PC-3 (cell line): ENCODE data around the gene C1QTNF12. TPM values are rescaled to one million over a fixed set of nuclear protein-coding genes. Genes with fewer than 3 reads are reported as not detected.

Experiments used
- ATAC-seq: fragments of 200-7000 bp; cut with Tn5 transposase; 2 replicates; pipeline ENCODE4 v1.9.1; 2020; ENCODE audit warnings: mild to moderate bottlenecking, moderate library complexity
- BruUV-seq: library from RNA; stranded (reverse); fragments of 400-500 nt; replicated peaks from 2 replicates; lab custom pipeline; 2021; lab: Mats Ljungman, UMichigan
- CTCF ChIA-PET: fragments of 300-600 bp; sonication (Branson Sonifier 250); formaldehyde crosslinking; loops from one replicate; lab custom pipeline; 2022; ENCODE audit warnings: antibody characterized with exemption; lab: Charles Lee
- POLR2A ChIA-PET: fragments of 300-600 bp; sonication (Branson Sonifier 250); formaldehyde crosslinking; loops from one replicate; lab custom pipeline; 2022; ENCODE audit warnings: antibody characterized with exemption; ENCODE audit not compliant: unreplicated experiment; lab: Charles Lee
- DNase-seq: peaks from one replicate; pipeline ENCODE4 v3.0.0-alpha.2; 2015
- H2AFZ ChIP-seq: fragments of 300-600 bp; sonication (generic); 2 replicates; pipeline ENCODE4 v1.6.0; 2016; ENCODE audit warnings: antibody characterized with exemption, low read length
- H3F3A ChIP-seq: fragments of 300-600 bp; sonication (generic); one replicate; pipeline ENCODE4 v1.6.0; 2017; ENCODE audit warnings: antibody characterized with exemption, low read length, control low read depth, mild to moderate bottlenecking; ENCODE audit not compliant: unreplicated experiment
- H3K27ac ChIP-seq: fragments of 300-600 bp; sonication (generic); 2 replicates; pipeline ENCODE4 v1.5.1; 2016; ENCODE audit warnings: mild to moderate bottlenecking, low read length
- H3K27me3 ChIP-seq: fragments of 300-600 bp; sonication (generic); 2 replicates; pipeline ENCODE4 v1.6.1; 2016; ENCODE audit warnings: low read length, mixed read lengths
- H3K36me3 ChIP-seq: fragments of 300-600 bp; sonication (generic); 2 replicates; pipeline ENCODE4 v1.6.1; 2016; ENCODE audit warnings: low read depth, mixed run types, low read length, mixed read lengths
- H3K4me1 ChIP-seq: fragments of 300-600 bp; sonication (generic); 2 replicates; pipeline ENCODE4 v1.5.1; 2016; ENCODE audit warnings: low read length; ENCODE audit not compliant: insufficient read depth
- H3K4me2 ChIP-seq: fragments of 300-600 bp; sonication (generic); 2 replicates; pipeline ENCODE4 v1.6.0; 2016; ENCODE audit warnings: low read length
- H3K4me3 ChIP-seq: fragments of 300-600 bp; sonication (generic); 2 replicates; pipeline ENCODE4 v1.5.1; 2016; ENCODE audit warnings: mild to moderate bottlenecking, low read length, mixed read lengths
- H3K79me2 ChIP-seq: fragments of 300-600 bp; sonication (generic); 2 replicates; pipeline ENCODE4 v1.6.1; 2017; ENCODE audit warnings: low read length, mixed read lengths
- H3K9ac ChIP-seq: fragments of 300-600 bp; sonication (generic); 2 replicates; pipeline ENCODE4 v1.6.0; 2016; ENCODE audit warnings: mild to moderate bottlenecking, low read length
- H3K9me2 ChIP-seq: fragments of 300-600 bp; sonication (generic); replicated peaks from 2 replicates; pipeline ENCODE4 v1.6.1; 2016; ENCODE audit warnings: mixed run types, low read length, mixed read lengths
- H3K9me3 ChIP-seq: fragments of 300-600 bp; sonication (generic); 2 replicates; pipeline ENCODE4 v1.6.1; 2016; ENCODE audit warnings: low read length, mixed read lengths
- H4K20me1 ChIP-seq: fragments of 300-600 bp; sonication (generic); 2 replicates; pipeline ENCODE4 v1.6.1; 2016; ENCODE audit warnings: low read length, mixed read lengths
- CTCF ChIP-seq: fragments of 300-600 bp; sonication (generic); conservative IDR thresholded peaks from 2 replicates; pipeline ENCODE4 v1.5.1; 2017; ENCODE audit warnings: antibody characterized with exemption, low read depth, mild to moderate bottlenecking, low read length
- EZH2 ChIP-seq: fragments of 300-600 bp; sonication (generic); IDR thresholded peaks from one replicate; pipeline ENCODE4 v1.6.1; 2017; ENCODE audit warnings: antibody characterized with exemption, mild to moderate bottlenecking, low read length; ENCODE audit not compliant: unreplicated experiment
- EZH2phosphoT487 ChIP-seq: fragments of 300-600 bp; sonication (generic); IDR thresholded peaks from 2 replicates; pipeline ENCODE4 v1.6.1; 2018; ENCODE audit warnings: mild to moderate bottlenecking, antibody characterized with exemption, low read length, borderline replicate concordance
- intact Hi-C: fragments of 100-400 bp; cut with micrococcal nuclease; formaldehyde crosslinking; loops from 2 replicates; pipeline ENCODE4 v1.9.0; 2023
- total RNA-seq: library from RNA; depleted of rRNA; stranded (reverse); fragments of >200 nt; gene quantifications from 2 replicates; pipeline ENCODE4 v1.2.3, GENCODE V29; 2014

The C1QTNF12 gene
- total RNA-seq, 1 experiment from 2014 or later, result 3.9 TPM

DNA sequence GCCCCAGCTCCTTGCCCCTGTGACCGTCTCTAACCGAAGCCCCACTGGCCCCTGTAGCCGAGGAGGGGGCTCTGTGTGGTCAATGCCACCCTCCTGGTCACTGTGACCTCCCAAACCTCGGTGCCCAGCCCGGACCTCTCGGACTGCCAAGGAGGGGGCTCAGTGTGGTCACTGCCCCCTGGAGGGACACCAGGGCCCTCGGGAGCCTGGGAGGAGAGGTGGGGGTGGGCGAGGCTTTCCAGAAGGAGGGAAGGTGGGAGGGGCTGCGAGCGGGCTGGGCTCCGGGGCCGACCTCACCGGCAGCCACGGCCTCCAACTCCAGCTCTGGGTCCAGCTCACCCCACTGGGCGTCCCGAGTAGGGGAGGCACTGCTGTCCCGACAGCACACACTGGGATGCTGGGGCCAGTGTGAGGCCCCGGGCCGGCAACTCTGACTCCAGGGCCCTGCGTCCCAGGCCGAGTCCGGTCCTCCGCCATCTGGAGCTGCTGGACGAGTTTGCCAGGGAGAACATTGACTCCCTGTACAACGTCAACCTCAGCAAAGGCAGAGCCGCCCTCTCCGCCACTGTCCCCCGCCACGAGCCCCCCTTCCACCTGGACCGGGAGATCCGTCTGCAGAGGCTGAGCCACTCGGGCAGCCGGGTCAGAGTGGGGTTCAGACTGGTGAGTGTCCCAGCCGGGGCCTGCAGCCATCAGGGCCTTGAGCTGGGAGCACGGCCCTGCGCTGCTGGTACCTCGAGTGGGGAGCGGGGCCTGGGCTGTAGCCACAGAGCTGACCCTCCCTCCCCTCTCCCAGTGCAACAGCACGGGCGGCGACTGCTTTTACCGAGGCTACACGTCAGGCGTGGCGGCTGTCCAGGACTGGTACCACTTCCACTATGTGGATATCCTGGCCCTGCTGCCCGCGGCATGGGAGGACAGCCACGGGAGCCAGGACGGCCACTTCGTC is 40.1 kb upstream of the C1QTNF12 start:
- BruUV-seq, result no TSS peak
- no peak overlapping the region for H3K27ac ChIP-seq
- no peaks in the 10 kb centered on the region for H3K9me3 ChIP-seq
- H2AFZ ChIP-seq, result no peak overlapping the region
- H3F3A ChIP-seq, result no peaks in the 10 kb centered on the region
- no peak for DNase-seq
- TF ChIP-seq EZH2phosphoT487 (no peak), EZH2 (no peak), CTCF (no peak)
- H3K27me3 ChIP-seq, result no peaks in the 10 kb centered on the region
- intact Hi-C loops, result no loop called here
- H3K9ac ChIP-seq, result no peak overlapping the region
- no peak for ATAC-seq
- H3K4me2 ChIP-seq, result no peak overlapping the region
- ChIA-PET POLR2A (no interaction called here), CTCF (no interaction called here)
- no peaks in the 10 kb centered on the region for H3K36me3 ChIP-seq
- no peaks in the 10 kb centered on the region for H3K79me2 ChIP-seq
- no peaks in the 10 kb centered on the region for H3K9me2 ChIP-seq
- H3K4me1 ChIP-seq, result peaks cover 30% of the 10 kb centered on the region
- H3K4me3 ChIP-seq, result no peak overlapping the region
- H4K20me1 ChIP-seq, result no peaks in the 10 kb centered on the region

DNA sequence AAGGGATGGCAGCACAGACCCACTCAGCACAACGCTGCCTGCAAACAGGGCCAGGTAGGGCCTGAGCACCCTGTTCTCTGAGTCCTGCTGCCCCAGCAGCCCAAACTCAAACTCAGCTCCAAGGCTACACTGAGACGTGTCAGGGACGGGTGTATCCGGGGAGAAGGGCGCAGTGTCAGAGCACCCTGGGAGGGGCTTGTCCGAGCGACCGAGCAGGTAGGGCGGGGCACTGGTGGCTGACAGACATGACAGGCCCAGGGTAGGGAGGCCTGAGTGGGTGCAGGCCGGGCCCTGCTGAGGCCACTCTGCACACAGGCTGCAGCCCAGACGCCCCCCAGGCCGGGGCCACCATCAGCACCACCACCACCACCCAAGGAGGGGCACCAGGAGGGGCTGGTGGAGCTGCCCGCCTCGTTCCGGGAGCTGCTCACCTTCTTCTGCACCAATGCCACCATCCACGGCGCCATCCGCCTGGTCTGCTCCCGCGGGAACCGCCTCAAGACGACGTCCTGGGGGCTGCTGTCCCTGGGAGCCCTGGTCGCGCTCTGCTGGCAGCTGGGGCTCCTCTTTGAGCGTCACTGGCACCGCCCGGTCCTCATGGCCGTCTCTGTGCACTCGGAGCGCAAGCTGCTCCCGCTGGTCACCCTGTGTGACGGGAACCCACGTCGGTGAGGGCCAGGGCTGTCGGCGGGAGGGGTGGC is 39.2 kb upstream of the C1QTNF12 start:
- H3K36me3 ChIP-seq, result no peaks in the 10 kb centered on the region
- intact Hi-C loops, result no loop called here
- H3F3A ChIP-seq, result no peaks in the 10 kb centered on the region
- no peaks in the 10 kb centered on the region for H3K27me3 ChIP-seq
- no peaks in the 10 kb centered on the region for H3K9me2 ChIP-seq
- no peaks in the 10 kb centered on the region for H4K20me1 ChIP-seq
- TF ChIP-seq EZH2, result no peak
- no peak for TF ChIP-seq EZH2phosphoT487
- no peak for TF ChIP-seq CTCF
- no peak overlapping the region for H3K9ac ChIP-seq
- peaks cover 27% of the 10 kb centered on the region for H3K4me1 ChIP-seq
- H3K4me3 ChIP-seq, result no peak overlapping the region
- no peak overlapping the region for H2AFZ ChIP-seq
- DNase-seq (no peak), ATAC-seq (no peak)
- no peaks in the 10 kb centered on the region for H3K9me3 ChIP-seq
- no TSS peak for BruUV-seq
- CTCF ChIA-PET, result interaction anchor here (0.6 kb wide), 1 partner anchor 22 kb away, joined by 3 read pairs; no protein-coding TSS in a partner anchor
- H3K4me2 ChIP-seq, result no peak overlapping the region
- POLR2A ChIA-PET, result no interaction called here
- H3K79me2 ChIP-seq, result no peaks in the 10 kb centered on the region
- H3K27ac ChIP-seq, result no peak overlapping the region
